ENCODE results near the gene ADRA2C. TPM values are rescaled to one million over a fixed set of nuclear protein-coding genes. Genes with fewer than 3 reads are reported as not detected.

The ADRA2C gene
- total and polyA plus RNA-seq, 2 of the 13 experiments (the other 11 are each of a cell fraction or from before 2014, with no cell fraction given) = 15.4 to 69.7 TPM

DNA sequence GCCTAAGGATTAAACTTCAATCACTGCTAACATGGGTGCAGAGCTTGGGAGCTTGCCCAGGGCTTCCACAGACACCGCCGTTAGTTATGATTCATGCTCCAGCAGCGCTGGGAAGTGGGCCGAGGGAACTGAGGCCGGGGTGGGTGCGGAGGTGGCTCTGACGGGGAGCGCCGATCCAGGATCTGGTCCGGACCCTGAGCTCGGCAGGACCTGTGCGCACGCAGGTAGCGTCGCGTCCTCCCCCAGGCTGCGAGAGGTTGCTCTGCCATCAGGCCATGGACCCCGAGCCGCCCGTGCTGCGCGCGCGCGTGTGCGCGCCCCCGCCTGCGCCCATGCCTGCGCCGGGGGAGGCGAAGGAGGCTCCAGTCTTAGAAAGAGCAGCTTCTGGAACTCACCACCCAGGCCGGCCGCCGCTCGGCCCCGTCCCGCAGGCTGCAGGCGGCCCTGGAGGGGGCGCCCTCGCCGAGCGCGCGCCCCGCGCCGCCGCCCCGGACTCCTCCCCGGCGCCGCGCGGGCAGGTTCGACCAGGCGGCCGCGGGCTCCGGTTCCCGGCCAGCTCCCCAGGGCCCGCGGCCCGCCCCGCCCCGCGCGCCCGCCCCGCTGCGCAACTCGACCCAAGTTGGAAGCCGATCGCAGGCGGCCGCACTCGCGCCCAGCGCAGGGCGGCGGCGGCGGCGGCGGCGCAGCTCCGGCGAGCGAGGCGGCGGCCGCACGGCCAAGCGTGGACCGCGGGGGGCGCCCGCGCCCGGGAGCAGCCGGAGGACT is 732 bp upstream of the ADRA2C start (continued):
- no peak for TF ChIP-seq ZNF225 (CRISPR knock-in tag; IDR thresholded peaks at IDR 0.05)
- TF ChIP-seq ZNF737 (CRISPR knock-in tag; IDR thresholded peaks at IDR 0.05; ENCODE audit: borderline replicate concordance) = no peak
- no peak; the same call in 1 of the 2 replicates for TF ChIP-seq TBX2 (CRISPR knock-in tag; IDR thresholded peaks at IDR 0.05; ENCODE audit: borderline replicate concordance)
- no peak for TF ChIP-seq ZMYM2 (CRISPR knock-in tag; IDR thresholded peaks at IDR 0.05)
- peak; percentile 35; the same call in 1 of the 2 replicates for TF ChIP-seq SAP130 (CRISPR knock-in tag; IDR thresholded peaks at IDR 0.05; ENCODE audit: low read depth)
- 0 out of 2 replicates have a peak, but pooled peaks have one; percentile 67 for TF ChIP-seq ZHX1 (CRISPR knock-in tag; IDR thresholded peaks at IDR 0.05; ENCODE audit: low read depth)
- TF ChIP-seq ARNT2 (CRISPR knock-in tag; IDR thresholded peaks at IDR 0.05; ENCODE audit: low read depth) = peak; percentile 45; the same call in 1 of the 2 replicates
- TF ChIP-seq ZNF138 (CRISPR knock-in tag; IDR thresholded peaks at IDR 0.05; ENCODE audit: low read depth) = no peak
- TF ChIP-seq, protein P1, sequence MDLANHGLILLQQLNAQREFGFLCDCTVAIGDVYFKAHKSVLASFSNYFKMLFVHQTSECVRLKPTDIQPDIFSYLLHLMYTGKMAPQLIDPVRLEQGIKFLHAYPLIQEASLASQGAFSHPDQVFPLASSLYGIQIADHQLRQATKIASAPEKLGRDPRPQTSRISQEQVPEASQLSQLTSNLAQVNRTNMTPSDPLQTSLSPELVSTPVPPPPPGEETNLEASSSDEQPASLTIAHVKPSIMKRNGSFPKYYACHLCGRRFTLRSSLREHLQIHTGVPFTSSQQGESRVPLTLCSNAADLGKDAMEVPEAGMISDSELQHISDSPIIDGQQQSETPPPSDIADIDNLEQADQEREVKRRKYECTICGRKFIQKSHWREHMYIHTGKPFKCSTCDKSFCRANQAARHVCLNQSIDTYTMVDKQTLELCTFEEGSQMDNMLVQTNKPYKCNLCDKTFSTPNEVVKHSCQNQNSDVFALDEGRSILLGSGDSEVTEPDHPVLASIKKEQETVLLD (CRISPR knock-in tag; IDR thresholded peaks at IDR 0.05; ENCODE audit: low read depth) = peak; percentile 74; the same call in 1 of the 2 replicates
- TF ChIP-seq, protein P2, sequence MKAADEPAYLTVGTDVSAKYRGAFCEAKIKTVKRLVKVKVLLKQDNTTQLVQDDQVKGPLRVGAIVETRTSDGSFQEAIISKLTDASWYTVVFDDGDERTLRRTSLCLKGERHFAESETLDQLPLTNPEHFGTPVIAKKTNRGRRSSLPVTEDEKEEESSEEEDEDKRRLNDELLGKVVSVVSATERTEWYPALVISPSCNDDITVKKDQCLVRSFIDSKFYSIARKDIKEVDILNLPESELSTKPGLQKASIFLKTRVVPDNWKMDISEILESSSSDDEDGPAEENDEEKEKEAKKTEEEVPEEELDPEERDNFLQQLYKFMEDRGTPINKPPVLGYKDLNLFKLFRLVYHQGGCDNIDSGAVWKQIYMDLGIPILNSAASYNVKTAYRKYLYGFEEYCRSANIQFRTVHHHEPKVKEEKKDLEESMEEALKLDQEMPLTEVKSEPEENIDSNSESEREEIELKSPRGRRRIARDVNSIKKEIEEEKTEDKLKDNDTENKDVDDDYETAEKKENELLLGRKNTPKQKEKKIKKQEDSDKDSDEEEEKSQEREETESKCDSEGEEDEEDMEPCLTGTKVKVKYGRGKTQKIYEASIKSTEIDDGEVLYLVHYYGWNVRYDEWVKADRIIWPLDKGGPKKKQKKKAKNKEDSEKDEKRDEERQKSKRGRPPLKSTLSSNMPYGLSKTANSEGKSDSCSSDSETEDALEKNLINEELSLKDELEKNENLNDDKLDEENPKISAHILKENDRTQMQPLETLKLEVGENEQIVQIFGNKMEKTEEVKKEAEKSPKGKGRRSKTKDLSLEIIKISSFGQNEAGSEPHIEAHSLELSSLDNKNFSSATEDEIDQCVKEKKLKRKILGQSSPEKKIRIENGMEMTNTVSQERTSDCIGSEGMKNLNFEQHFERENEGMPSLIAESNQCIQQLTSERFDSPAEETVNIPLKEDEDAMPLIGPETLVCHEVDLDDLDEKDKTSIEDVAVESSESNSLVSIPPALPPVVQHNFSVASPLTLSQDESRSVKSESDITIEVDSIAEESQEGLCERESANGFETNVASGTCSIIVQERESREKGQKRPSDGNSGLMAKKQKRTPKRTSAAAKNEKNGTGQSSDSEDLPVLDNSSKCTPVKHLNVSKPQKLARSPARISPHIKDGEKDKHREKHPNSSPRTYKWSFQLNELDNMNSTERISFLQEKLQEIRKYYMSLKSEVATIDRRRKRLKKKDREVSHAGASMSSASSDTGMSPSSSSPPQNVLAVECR (CRISPR knock-in tag; IDR thresholded peaks at IDR 0.05; ENCODE audit: borderline replicate concordance) = no peak
- 0 out of 2 replicates have a peak, but pooled peaks have one; percentile 28 for TF ChIP-seq MXD4 (CRISPR knock-in tag; IDR thresholded peaks at IDR 0.05)
- TF ChIP-seq, protein P3, sequence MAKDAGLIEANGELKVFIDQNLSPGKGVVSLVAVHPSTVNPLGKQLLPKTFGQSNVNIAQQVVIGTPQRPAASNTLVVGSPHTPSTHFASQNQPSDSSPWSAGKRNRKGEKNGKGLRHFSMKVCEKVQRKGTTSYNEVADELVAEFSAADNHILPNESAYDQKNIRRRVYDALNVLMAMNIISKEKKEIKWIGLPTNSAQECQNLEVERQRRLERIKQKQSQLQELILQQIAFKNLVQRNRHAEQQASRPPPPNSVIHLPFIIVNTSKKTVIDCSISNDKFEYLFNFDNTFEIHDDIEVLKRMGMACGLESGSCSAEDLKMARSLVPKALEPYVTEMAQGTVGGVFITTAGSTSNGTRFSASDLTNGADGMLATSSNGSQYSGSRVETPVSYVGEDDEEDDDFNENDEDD (CRISPR knock-in tag; IDR thresholded peaks at IDR 0.05; ENCODE audit: borderline replicate concordance) = peak; percentile 25; the same call in 1 of the 2 replicates
- TF ChIP-seq SPEN (CRISPR knock-in tag; IDR thresholded peaks at IDR 0.05; ENCODE audit: low read depth) = 0 out of 2 replicates have a peak, but pooled peaks have one; percentile 43
- peak; percentile 29 for TF ChIP-seq AGO2 (optimal IDR thresholded peaks at IDR 0.05; ENCODE audit: low read depth, low read length)
- TF ChIP-seq KDM3A (CRISPR knock-in tag; IDR thresholded peaks at IDR 0.05; ENCODE audit: low read depth) = no peak
- TF ChIP-seq BHLHE40 (IDR thresholded peaks at IDR 0.05; ENCODE audit: low read length) = no peak

Measured in HepG2 (cell line).